Sigmoid colon (tissue), 4 donors: ENCODE results near the gene HELB.

ENCODE experiments used
- EP300 ChIP-seq, 4 donors: sonication (generic); formaldehyde crosslinking; IDR thresholded peaks; one replicate each; pipeline ENCODE4 v1.6.1; 2017; ENCODE audit warnings: antibody characterized with exemption in 4 of 4
- POLR2A ChIP-seq, 2 donors: fragments of 450-650 bp; IDR thresholded peaks; one replicate each; pipeline ENCODE4 v1.6.1; 2016; ENCODE audit warnings: antibody characterized with exemption in 2 of 2, mild to moderate bottlenecking in 2 of 2, moderate library complexity in 2 of 2
- TF ChIP-seq, protein P1 (sequence below), 4 experiments: fragments of 450-650 bp in 3 of 4; fragments of 200-600 bp in 1 of 4; IDR thresholded peaks; one replicate each; pipeline ENCODE4 v1.5.1; 2016 to 2019; ENCODE audit warnings: antibody characterized with exemption in 4 of 4, mild to moderate bottlenecking in 3 of 4, moderate library complexity in 2 of 4

DNA sequence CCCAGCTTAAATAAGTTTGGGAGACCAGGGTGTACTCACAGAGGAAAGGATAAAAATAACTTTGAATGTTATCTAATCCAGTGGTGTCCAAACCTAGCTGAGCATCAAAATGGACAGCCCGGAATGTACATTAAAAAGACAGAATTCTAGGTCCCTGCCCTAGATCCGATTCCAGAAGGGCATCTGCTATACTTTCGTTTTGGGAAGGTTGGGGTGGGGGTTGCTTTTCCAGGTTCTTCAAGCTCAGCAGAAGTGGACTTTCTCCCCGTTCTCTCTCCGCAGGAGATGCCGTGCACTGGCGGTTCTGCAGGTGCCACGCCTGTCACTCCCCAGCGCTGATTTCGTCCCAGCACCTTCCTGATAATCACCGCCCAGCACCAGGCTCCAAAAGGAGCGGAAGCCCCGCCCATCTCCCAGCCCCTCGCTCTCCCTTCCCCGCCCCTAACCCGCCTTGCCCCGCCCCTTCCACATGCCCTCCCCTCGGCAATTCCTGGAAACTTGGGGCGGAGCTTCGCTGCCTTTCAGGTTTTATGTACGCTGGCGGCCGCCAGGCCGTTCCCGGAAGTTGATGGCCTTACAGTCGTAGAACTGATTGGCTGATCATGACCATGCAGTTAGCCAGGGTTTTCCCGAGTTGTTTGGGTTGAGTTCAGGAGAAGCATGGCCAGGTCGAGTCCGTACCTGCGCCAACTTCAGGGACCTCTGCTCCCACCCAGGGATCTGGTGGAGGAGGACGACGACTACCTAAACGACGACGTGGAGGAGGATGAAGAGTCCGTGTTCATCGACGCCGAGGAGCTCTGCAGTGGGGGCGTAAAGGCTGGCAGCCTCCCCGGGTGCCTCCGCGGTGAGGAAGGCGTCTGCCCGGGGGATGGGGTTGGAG, at the start of gene HELB:
- TF ChIP-seq, protein P1, sequence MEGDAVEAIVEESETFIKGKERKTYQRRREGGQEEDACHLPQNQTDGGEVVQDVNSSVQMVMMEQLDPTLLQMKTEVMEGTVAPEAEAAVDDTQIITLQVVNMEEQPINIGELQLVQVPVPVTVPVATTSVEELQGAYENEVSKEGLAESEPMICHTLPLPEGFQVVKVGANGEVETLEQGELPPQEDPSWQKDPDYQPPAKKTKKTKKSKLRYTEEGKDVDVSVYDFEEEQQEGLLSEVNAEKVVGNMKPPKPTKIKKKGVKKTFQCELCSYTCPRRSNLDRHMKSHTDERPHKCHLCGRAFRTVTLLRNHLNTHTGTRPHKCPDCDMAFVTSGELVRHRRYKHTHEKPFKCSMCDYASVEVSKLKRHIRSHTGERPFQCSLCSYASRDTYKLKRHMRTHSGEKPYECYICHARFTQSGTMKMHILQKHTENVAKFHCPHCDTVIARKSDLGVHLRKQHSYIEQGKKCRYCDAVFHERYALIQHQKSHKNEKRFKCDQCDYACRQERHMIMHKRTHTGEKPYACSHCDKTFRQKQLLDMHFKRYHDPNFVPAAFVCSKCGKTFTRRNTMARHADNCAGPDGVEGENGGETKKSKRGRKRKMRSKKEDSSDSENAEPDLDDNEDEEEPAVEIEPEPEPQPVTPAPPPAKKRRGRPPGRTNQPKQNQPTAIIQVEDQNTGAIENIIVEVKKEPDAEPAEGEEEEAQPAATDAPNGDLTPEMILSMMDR (IDR thresholded peaks at IDR 0.05), result no peak
- peak in 1 of 2 donors; percentile 45 for TF ChIP-seq POLR2A (IDR thresholded peaks at IDR 0.05)
- peak in 1 of 4 donors; percentile 12 for TF ChIP-seq EP300 (IDR thresholded peaks at IDR 0.05)
